T-cell (primary cell): ENCODE results near the gene DIPK1B. TPM values are rescaled to one million over a fixed set of nuclear protein-coding genes. Genes with fewer than 3 reads are reported as not detected.
"Not testable (repeated sequence)": the region's sequence is repeated elsewhere in the genome, so short reads cannot be mapped to it uniquely, and the experiment has no call there.

Experiments
- ATAC-seq, 4 experiments: fragments of 200-7000 bp in 3 of 4; fragments of 150-1000 bp in 1 of 4; cut with Tn5 transposase; replicated peaks in 1 of 4; 1 replicate in 3 of 4; 2 replicates in 1 of 4; pipeline ENCODE4 v1.10.0; 2021; ENCODE audit warnings: moderate library complexity in 3 of 4, mild to moderate bottlenecking in 2 of 4, moderate number of reproducible peaks in 1 of 4
- CTCF ChIA-PET, 2 donors: fragments of 300-600 bp; sonication (Branson Sonifier 250); formaldehyde crosslinking; loops; one replicate each; lab custom pipeline; 2022; ENCODE audit warnings: antibody characterized with exemption in 2 of 2; lab: Charles Lee
- POLR2A ChIA-PET, 2 donors: fragments of 300-600 bp; sonication (Branson Sonifier 250); formaldehyde crosslinking; loops; one replicate each; lab custom pipeline; 2022; ENCODE audit warnings: antibody characterized with exemption in 2 of 2; lab: Charles Lee
- DNase-seq, 35 experiments: peaks; one replicate each; pipeline versions ENCODE4 v3.0.0 to v3.0.0-alpha.2; 2013 to 2023
- H3K27ac ChIP-seq: one replicate; pipeline ENCODE4 v1.5.1; 2013; ENCODE audit warnings: low read length
- H3K27me3 ChIP-seq, 2 experiments: replicated peaks in 1 of 2; 1 replicate in 1 of 2; 2 replicates in 1 of 2; pipeline versions ENCODE4 v1.6.1 to v1.7.0; 2013; ENCODE audit warnings: low read length in 1 of 2, mixed read lengths in 1 of 2; ENCODE audit not compliant: control insufficient read depth in 2 of 2, insufficient read depth in 2 of 2; ENCODE audit errors: extremely low read depth in 1 of 2
- H3K36me3 ChIP-seq, 2 donors: 1 replicate in 1 of 2; 2 replicates in 1 of 2; pipeline versions ENCODE4 v1.6.1 to v1.7.0; 2013; ENCODE audit warnings: low read length in 1 of 2; ENCODE audit not compliant: control insufficient read depth in 2 of 2, insufficient read depth in 1 of 2; ENCODE audit errors: extremely low read depth in 1 of 2
- H3K4me1 ChIP-seq, 2 experiments: 1 replicate in 1 of 2; 2 replicates in 1 of 2; pipeline versions ENCODE4 v1.6.1 to v1.7.0; 2013; ENCODE audit warnings: low read length in 2 of 2, mixed read lengths in 1 of 2; ENCODE audit not compliant: insufficient read depth in 2 of 2, control insufficient read depth in 1 of 2; ENCODE audit errors: extremely low read depth in 1 of 2
- H3K4me3 ChIP-seq, 2 donors: 1 replicate in 1 of 2; 2 replicates in 1 of 2; pipeline versions ENCODE4 v1.5.1 to v1.7.0; 2013; ENCODE audit warnings: mild to moderate bottlenecking in 2 of 2, low read length in 1 of 2, moderate library complexity in 1 of 2; ENCODE audit not compliant: control insufficient read depth in 1 of 2; ENCODE audit errors: extremely low read depth in 1 of 2
- H3K9me3 ChIP-seq: 2 replicates; pipeline ENCODE4 v1.7.0; 2013
- H3K27ac Mint-ChIP-seq, 2 donors: one replicate each; pipeline ENCODE4 v1.8.0; 2020 to 2021; ENCODE audit warnings: mild to moderate bottlenecking in 2 of 2, mixed read lengths in 2 of 2
- H3K27me3 Mint-ChIP-seq, 2 donors: one replicate each; pipeline ENCODE4 v1.8.0; 2021 to 2022; ENCODE audit warnings: mixed read lengths in 2 of 2
- H3K36me3 Mint-ChIP-seq: one replicate; pipeline ENCODE4 v1.8.0; 2021; ENCODE audit warnings: mixed read lengths
- H3K4me1 Mint-ChIP-seq, 3 donors: one replicate each; pipeline ENCODE4 v1.8.0; 2020 to 2022; ENCODE audit warnings: mixed read lengths in 3 of 3, mild to moderate bottlenecking in 1 of 3
- H3K4me3 Mint-ChIP-seq, 3 donors: one replicate each; pipeline ENCODE4 v1.8.0; 2020 to 2022; ENCODE audit warnings: mild to moderate bottlenecking in 3 of 3, mixed read lengths in 3 of 3, moderate library complexity in 3 of 3
- H3K9me3 Mint-ChIP-seq, 3 donors: one replicate each; pipeline ENCODE4 v1.8.0; 2020 to 2022; ENCODE audit warnings: mixed read lengths in 3 of 3
- WGBS: methylation state at CpG from one replicate; pipeline ENCODE4 v1.1.5; 2013; ENCODE audit warnings: missing lambda C conversion rate; ENCODE audit not compliant: insufficient coverage; 5-methylcytosine and 5-hydroxymethylcytosine counted together
- total RNA-seq, 35 experiments: library from RNA in 6 of 35; stranded (reverse) in 6 of 35; fragments of 120-200 nt in 1 of 35; gene quantifications; one replicate each; pipeline versions ENCODE4 v1.2.1 to v1.2.4 and lab custom pipeline; 2013 to 2026

DIPK1B gene
- total RNA-seq, 5 donors from 2014 or later (not counting 1 experiment from before 2014, with no cell fraction given): 0.25 to 2.1 (median 0.77) TPM

DNA sequence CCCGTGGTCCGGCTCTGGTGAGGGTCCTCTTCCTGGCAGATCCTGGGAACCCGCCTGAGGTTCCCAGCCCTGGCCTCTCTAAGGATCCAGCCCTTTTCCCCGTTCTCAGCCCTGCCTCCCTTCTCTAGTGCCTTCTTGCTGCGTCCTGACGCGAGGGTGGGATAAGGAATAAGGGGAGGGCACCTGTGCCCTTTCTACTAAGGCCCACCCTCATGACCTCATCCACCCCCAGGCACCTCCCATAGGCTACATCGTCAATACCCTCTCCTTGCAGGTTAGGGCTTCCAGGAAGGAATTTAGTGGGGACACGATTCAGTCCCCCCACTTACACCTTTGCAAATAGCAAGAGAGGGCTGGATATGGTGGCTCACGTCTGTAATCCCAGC lies 10.7 kb upstream of the DIPK1B start:
- H3K4me3 Mint-ChIP-seq: peak overlapping the region; percentile 68 to 80 (median 75)
- WGBS: 0% methylated on average over 2 of the region's 10 CpGs
- no peak overlapping the region for H3K4me3 ChIP-seq

DNA sequence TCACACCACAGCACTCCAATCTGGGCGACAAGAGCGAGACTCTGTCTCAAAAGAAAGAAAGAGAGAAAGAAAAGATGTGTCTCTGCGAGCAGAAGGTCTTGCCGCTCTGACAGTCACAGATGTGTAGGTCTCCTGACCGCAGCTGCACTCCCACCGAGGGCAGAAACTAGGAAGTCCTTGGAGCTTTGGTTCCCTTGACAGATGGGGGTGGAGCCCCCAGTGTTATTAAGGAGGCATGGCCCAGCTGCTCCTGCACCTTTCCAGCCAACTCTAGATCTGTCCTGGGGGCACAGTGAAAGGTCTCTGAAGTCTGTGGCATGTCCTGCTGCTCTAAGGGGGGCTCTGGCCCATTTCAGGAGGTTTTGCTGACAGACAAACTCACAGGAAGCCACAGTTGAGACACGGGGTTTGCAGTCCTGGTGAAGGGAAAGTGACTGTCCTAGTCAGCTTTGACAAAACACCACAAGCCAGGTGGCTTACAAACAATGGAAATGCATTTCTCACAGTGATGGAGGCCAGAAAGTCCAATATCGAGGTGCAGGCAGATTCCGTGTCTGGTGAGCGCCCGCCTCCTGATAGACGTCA lies 9.0 kb upstream of the DIPK1B start:
- no peak for DNase-seq
- H3K9me3 Mint-ChIP-seq: no peaks in the 10 kb centered on the region
- H3K36me3 Mint-ChIP-seq: no peaks in the 10 kb centered on the region
- CTCF ChIA-PET: no interaction called here
- POLR2A ChIA-PET: no interaction called here
- no peak for ATAC-seq
- 46% methylated on average over 6 of the region's 12 CpGs for WGBS
- Histone ChIP-seq H3K27me3 (peaks cover 0 to 37% of the 10 kb centered on the region in 2 experiments), H3K27ac (no peak overlapping the region), H3K4me3 (no peak overlapping the region), H3K36me3 (no peaks in the 10 kb centered on the region), H3K4me1 (peaks cover 0 to 17% of the 10 kb centered on the region in 2 experiments), H3K9me3 (no peaks in the 10 kb centered on the region)
- no peak overlapping the region for H3K27ac Mint-ChIP-seq
- peaks cover 15 to 17% (median 16%) of the 10 kb centered on the region in 3 donors for H3K4me1 Mint-ChIP-seq
- no peak overlapping the region for H3K4me3 Mint-ChIP-seq
- H3K27me3 Mint-ChIP-seq: peaks cover 0 to 11% of the 10 kb centered on the region in 2 donors

More for the DNA sequence above, 10.7 kb upstream of the DIPK1B start:
- H3K27me3 ChIP-seq: peaks cover 0 to 43% of the 10 kb centered on the region in 2 experiments
- Mint-ChIP-seq H3K27ac (no peak overlapping the region), H3K4me1 (peaks cover 15 to 22% (median 16%) of the 10 kb centered on the region in 3 donors), H3K27me3 (peaks cover 0 to 13% of the 10 kb centered on the region in 2 donors), H3K9me3 (no peaks in the 10 kb centered on the region), H3K36me3 (no peaks in the 10 kb centered on the region)
- H3K4me1 ChIP-seq: peaks cover 0 to 17% of the 10 kb centered on the region in 2 experiments
- POLR2A ChIA-PET: no interaction called here
- DNase-seq (no peak), ATAC-seq (no peak)
- CTCF ChIA-PET: interaction anchor here in 1 of 2 donors (1.1 kb wide), 1 partner anchor 28 kb away, joined by 4 read pairs; no protein-coding TSS in a partner anchor
- no peaks in the 10 kb centered on the region for H3K36me3 ChIP-seq
- H3K9me3 ChIP-seq: no peaks in the 10 kb centered on the region
- H3K27ac ChIP-seq: no peak overlapping the region

DNA sequence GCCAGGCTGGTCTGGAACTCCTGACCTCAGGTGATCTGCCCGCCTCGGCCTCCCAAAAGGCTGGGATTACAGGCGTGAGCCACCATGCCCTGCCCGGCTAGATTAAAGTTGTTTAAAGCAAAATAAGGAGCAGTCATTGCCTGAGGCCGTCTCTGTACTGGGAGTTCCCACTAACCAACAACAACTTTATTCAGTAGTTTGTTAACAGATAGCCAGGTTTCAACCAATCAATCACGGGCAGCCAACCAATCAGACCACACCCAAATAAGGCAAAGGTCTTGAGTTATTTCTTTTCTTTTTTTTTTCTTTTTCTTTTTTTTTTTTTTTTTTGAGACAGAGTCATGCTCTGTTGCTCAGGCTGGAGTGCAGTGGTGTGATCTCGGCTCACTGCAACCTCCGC lies 7.6 kb upstream of the DIPK1B start:
- POLR2A ChIA-PET: not testable (repeated sequence)

DNA sequence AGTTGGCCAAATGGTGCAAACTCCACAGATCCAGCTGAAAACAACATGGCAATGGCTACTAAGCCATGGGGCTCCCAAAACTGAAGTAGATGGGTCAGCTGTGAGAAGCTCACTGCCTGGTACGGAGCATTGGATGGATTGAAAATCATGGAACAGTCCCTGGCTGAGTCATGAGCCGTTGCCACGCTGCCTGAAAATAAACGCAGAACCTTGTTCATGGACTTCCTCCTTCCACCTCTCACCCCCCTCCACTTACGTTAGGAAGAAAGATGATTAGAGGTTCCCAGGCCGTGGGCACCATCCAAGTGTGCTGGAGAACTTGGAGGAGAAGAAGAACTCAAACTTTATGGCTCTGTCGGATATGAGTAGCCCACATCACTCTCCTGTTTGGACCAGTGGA lies 6.8 kb upstream of the DIPK1B start:
- no CpG with 5 or more reads among the region's 7 CpGs for WGBS
- H3K9me3 ChIP-seq: no peaks in the 10 kb centered on the region
- ATAC-seq (no peak), DNase-seq (no peak)
- H3K27ac Mint-ChIP-seq: no peak overlapping the region
- no peaks in the 10 kb centered on the region for H3K36me3 ChIP-seq
- CTCF ChIA-PET: interaction anchor here in 1 of 2 donors (1.1 kb wide), 1 partner anchor 24 kb away, joined by 3 read pairs; no protein-coding TSS in a partner anchor
- H3K27ac ChIP-seq: no peak overlapping the region
- no peak overlapping the region for H3K4me3 Mint-ChIP-seq
- no peaks in the 10 kb centered on the region for H3K36me3 Mint-ChIP-seq
- H3K4me1 ChIP-seq: peaks cover 0 to 12% of the 10 kb centered on the region in 2 experiments
- H3K4me1 Mint-ChIP-seq: peaks cover 10 to 12% (median 11%) of the 10 kb centered on the region in 3 donors
- peaks cover 0 to 38% of the 10 kb centered on the region in 2 experiments for H3K27me3 ChIP-seq
- POLR2A ChIA-PET: no interaction called here
- H3K4me3 ChIP-seq: no peak overlapping the region
- no peaks in the 10 kb centered on the region for H3K9me3 Mint-ChIP-seq
- peaks cover 4 to 20% of the 10 kb centered on the region in 2 donors for H3K27me3 Mint-ChIP-seq

More for the DNA sequence above, 7.6 kb upstream of the DIPK1B start:
- H3K9me3 Mint-ChIP-seq, H3K4me3 ChIP-seq, CTCF ChIA-PET, H3K4me3 Mint-ChIP-seq, H3K27ac ChIP-seq, H3K27ac Mint-ChIP-seq, DNase-seq, H3K36me3 Mint-ChIP-seq, ATAC-seq, H3K9me3 ChIP-seq, H3K36me3 ChIP-seq: not testable (repeated sequence)
- Mint-ChIP-seq H3K27me3 (peaks cover 0 to 13% of the 10 kb centered on the region in 2 donors), H3K4me1 (peaks cover 15 to 17% (median 16%) of the 10 kb centered on the region in 3 donors)
- Histone ChIP-seq H3K27me3 (peaks cover 0 to 38% of the 10 kb centered on the region in 2 experiments), H3K4me1 (peaks cover 0 to 17% of the 10 kb centered on the region in 2 experiments)
- WGBS: 100% methylated on average over 3 of the region's 8 CpGs

- ChIA-PET POLR2A (no interaction called here), CTCF (no interaction called here)
- no peak for ATAC-seq
These were observed 5.4 kb upstream of the DIPK1B start for GRCh38 chr9:136707011-136707410.

GRCh38 chr9:136707849-136708517 lies 4.4 kb upstream of the DIPK1B start:
- Mint-ChIP-seq H3K27ac (no peak overlapping the region), H3K27me3 (peaks cover 8 to 33% of the 10 kb centered on the region in 2 donors), H3K9me3 (no peaks in the 10 kb centered on the region), H3K4me1 (peaks cover 4 to 11% (median 7%) of the 10 kb centered on the region in 3 donors), H3K4me3 (no peak overlapping the region), H3K36me3 (no peaks in the 10 kb centered on the region)
- Histone ChIP-seq H3K36me3 (no peaks in the 10 kb centered on the region), H3K4me1 (peaks cover 0 to 10% of the 10 kb centered on the region in 2 experiments), H3K4me3 (no peak overlapping the region), H3K9me3 (no peaks in the 10 kb centered on the region), H3K27ac (no peak overlapping the region), H3K27me3 (peaks cover 0 to 44% of the 10 kb centered on the region in 2 experiments)
- POLR2A ChIA-PET: no interaction called here
- DNase-seq: no peak
- no peak for ATAC-seq
- WGBS: 88% methylated on average over 20 of the region's 22 CpGs
- CTCF ChIA-PET: interaction anchor here in 1 of 2 donors (0.6 kb wide), 1 partner anchor 66 kb away, joined by 3 read pairs; no protein-coding TSS in a partner anchor

More at GRCh38 chr9:136707011-136707410, 5.4 kb upstream of the DIPK1B start:
- WGBS: 99% methylated on average over 7 of the region's 7 CpGs
- Mint-ChIP-seq H3K9me3 (no peaks in the 10 kb centered on the region), H3K4me3 (no peak overlapping the region), H3K36me3 (no peaks in the 10 kb centered on the region), H3K27me3 (peaks cover 8 to 33% of the 10 kb centered on the region in 2 donors), H3K4me1 (peaks cover 4 to 11% (median 7%) of the 10 kb centered on the region in 3 donors), H3K27ac (no peak overlapping the region)
- Histone ChIP-seq H3K27ac (no peak overlapping the region), H3K36me3 (no peaks in the 10 kb centered on the region), H3K9me3 (no peaks in the 10 kb centered on the region), H3K4me1 (peaks cover 0 to 7% of the 10 kb centered on the region in 2 experiments), H3K4me3 (no peak overlapping the region), H3K27me3 (peaks cover 0 to 40% of the 10 kb centered on the region in 2 experiments)
- DNase-seq: no peak
